SK-N-SH (cell line): ENCODE results near the gene GLRA1.

Experiments
- CHD2 ChIP-seq: fragments of 150-350 bp; IDR thresholded peaks from 2 replicates; pipeline ENCODE4 v1.6.1; 2018; ENCODE audit warnings: low read length; ENCODE audit not compliant: partially characterized antibody
- ELF1 ChIP-seq: IDR thresholded peaks from 2 replicates; pipeline ENCODE4 v1.4.0; 2012
- EZH2phosphoT487 ChIP-seq: fragments of 200-600 bp; sonication (generic); IDR thresholded peaks from 2 replicates; pipeline ENCODE4 v1.6.1; 2017; ENCODE audit warnings: low read depth, mixed run types, mild to moderate bottlenecking, antibody characterized with exemption, moderate library complexity, borderline replicate concordance
- JUND ChIP-seq: IDR thresholded peaks from 2 replicates; pipeline ENCODE4 v1.4.0; 2012
- POLR2AphosphoS5 ChIP-seq: IDR thresholded peaks from 2 replicates; pipeline ENCODE4 v1.6.1; 2012; ENCODE audit warnings: low read depth, low read length
- RAD21 ChIP-seq: IDR thresholded peaks from 2 replicates; pipeline ENCODE4 v1.6.1; 2012; ENCODE audit warnings: mild to moderate bottlenecking, low read length
- RCOR1 ChIP-seq: fragments of 150-350 bp; IDR thresholded peaks from 2 replicates; pipeline ENCODE4 v1.6.1; 2017; ENCODE audit warnings: antibody characterized with exemption, low read length
- TCF12 ChIP-seq: IDR thresholded peaks from 2 replicates; pipeline ENCODE4 v1.4.0; 2012
- TEAD4 ChIP-seq: IDR thresholded peaks from 2 replicates; pipeline ENCODE4 v1.4.0; 2012; ENCODE audit warnings: mild to moderate bottlenecking, borderline replicate concordance; ENCODE audit not compliant: insufficient read depth
- USF1 ChIP-seq: IDR thresholded peaks from 2 replicates; pipeline ENCODE4 v1.4.0; 2012; ENCODE audit warnings: low read depth, borderline replicate concordance
- TF ChIP-seq, protein P1 (sequence below): fragments of 200-600 bp; sonication (generic); IDR thresholded peaks from 2 replicates; pipeline ENCODE4 v1.6.1; 2017; ENCODE audit warnings: antibody characterized with exemption, mild to moderate bottlenecking, moderate library complexity
- TF ChIP-seq, protein P2 (sequence below): IDR thresholded peaks from 2 replicates; pipeline ENCODE4 v1.6.1; 2012; ENCODE audit warnings: mild to moderate bottlenecking, low read depth, low read length, moderate library complexity

DNA sequence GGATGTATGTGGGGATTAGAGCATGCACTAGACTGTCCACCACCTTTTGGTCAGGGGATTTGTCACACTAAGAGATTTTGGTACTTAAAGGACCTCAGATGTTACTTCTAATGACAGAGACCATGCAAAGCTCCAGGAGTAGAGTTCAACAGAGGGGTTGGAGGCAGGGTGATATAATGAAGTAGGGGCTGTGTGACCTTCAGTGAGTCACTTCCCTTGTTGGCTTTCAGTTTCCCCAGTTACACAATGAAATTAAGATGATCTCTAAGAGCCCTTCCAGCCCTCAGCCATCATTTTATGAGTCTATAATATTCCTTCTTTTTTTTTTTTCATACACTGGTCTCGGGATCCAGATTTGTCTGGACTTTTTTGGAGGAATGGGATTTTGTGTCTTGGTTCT, 26.8 kb downstream of the GLRA1 start:
- TF ChIP-seq, protein P1, sequence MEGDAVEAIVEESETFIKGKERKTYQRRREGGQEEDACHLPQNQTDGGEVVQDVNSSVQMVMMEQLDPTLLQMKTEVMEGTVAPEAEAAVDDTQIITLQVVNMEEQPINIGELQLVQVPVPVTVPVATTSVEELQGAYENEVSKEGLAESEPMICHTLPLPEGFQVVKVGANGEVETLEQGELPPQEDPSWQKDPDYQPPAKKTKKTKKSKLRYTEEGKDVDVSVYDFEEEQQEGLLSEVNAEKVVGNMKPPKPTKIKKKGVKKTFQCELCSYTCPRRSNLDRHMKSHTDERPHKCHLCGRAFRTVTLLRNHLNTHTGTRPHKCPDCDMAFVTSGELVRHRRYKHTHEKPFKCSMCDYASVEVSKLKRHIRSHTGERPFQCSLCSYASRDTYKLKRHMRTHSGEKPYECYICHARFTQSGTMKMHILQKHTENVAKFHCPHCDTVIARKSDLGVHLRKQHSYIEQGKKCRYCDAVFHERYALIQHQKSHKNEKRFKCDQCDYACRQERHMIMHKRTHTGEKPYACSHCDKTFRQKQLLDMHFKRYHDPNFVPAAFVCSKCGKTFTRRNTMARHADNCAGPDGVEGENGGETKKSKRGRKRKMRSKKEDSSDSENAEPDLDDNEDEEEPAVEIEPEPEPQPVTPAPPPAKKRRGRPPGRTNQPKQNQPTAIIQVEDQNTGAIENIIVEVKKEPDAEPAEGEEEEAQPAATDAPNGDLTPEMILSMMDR: no peak
- no peak for TF ChIP-seq RAD21
- TF ChIP-seq RCOR1: no peak
- TF ChIP-seq, protein P2, sequence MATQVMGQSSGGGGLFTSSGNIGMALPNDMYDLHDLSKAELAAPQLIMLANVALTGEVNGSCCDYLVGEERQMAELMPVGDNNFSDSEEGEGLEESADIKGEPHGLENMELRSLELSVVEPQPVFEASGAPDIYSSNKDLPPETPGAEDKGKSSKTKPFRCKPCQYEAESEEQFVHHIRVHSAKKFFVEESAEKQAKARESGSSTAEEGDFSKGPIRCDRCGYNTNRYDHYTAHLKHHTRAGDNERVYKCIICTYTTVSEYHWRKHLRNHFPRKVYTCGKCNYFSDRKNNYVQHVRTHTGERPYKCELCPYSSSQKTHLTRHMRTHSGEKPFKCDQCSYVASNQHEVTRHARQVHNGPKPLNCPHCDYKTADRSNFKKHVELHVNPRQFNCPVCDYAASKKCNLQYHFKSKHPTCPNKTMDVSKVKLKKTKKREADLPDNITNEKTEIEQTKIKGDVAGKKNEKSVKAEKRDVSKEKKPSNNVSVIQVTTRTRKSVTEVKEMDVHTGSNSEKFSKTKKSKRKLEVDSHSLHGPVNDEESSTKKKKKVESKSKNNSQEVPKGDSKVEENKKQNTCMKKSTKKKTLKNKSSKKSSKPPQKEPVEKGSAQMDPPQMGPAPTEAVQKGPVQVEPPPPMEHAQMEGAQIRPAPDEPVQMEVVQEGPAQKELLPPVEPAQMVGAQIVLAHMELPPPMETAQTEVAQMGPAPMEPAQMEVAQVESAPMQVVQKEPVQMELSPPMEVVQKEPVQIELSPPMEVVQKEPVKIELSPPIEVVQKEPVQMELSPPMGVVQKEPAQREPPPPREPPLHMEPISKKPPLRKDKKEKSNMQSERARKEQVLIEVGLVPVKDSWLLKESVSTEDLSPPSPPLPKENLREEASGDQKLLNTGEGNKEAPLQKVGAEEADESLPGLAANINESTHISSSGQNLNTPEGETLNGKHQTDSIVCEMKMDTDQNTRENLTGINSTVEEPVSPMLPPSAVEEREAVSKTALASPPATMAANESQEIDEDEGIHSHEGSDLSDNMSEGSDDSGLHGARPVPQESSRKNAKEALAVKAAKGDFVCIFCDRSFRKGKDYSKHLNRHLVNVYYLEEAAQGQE: no peak
- no peak for TF ChIP-seq POLR2AphosphoS5
- no peak for TF ChIP-seq EZH2phosphoT487
- no peak for TF ChIP-seq JUND
- TF ChIP-seq TCF12: no peak
- no peak for TF ChIP-seq CHD2
- TF ChIP-seq USF1: no peak
- TF ChIP-seq ELF1: no peak
- no peak for TF ChIP-seq TEAD4
